ENCODE measurements around the gene PCNA.

The PCNA gene

GRCh38 chr20:5149892-5150225 lies 30.1 kb upstream of the PCNA start:
- H3K27ac ChIP-seq: no peak overlapping the region
- no peak for TF ChIP-seq ZFX (IDR thresholded peaks at IDR 0.05; ENCODE audit: borderline replicate concordance)
- no peak for TF ChIP-seq CTCF (IDR thresholded peaks at IDR 0.05)

GRCh38 chr20:5148581-5148980 lies 28.8 kb upstream of the PCNA start:
- no peak overlapping the region for H3K27ac ChIP-seq
- no peak for TF ChIP-seq CTCF (IDR thresholded peaks at IDR 0.05)
- no peak for TF ChIP-seq ZFX (IDR thresholded peaks at IDR 0.05; ENCODE audit: borderline replicate concordance)

- H3K27ac ChIP-seq: no peak overlapping the region
- TF ChIP-seq CTCF (IDR thresholded peaks at IDR 0.05) (no peak), ZFX (IDR thresholded peaks at IDR 0.05; ENCODE audit: borderline replicate concordance) (no peak)
Measured at GRCh38 chr20:5146871-5147592, 27.3 kb upstream of the PCNA start.

- no peak for TF ChIP-seq ZFX (IDR thresholded peaks at IDR 0.05; ENCODE audit: borderline replicate concordance)
- no peak for TF ChIP-seq CTCF (IDR thresholded peaks at IDR 0.05)
- no peak overlapping the region for H3K27ac ChIP-seq
Measured at GRCh38 chr20:5146099-5146668, 26.4 kb upstream of the PCNA start.

- no peak for TF ChIP-seq ZFX (IDR thresholded peaks at IDR 0.05; ENCODE audit: borderline replicate concordance)
- TF ChIP-seq CTCF (IDR thresholded peaks at IDR 0.05): no peak
- no peak overlapping the region for H3K27ac ChIP-seq
Measured at GRCh38 chr20:5145365-5146098, 25.8 kb upstream of the PCNA start.

- TF ChIP-seq ZFX (IDR thresholded peaks at IDR 0.05; ENCODE audit: borderline replicate concordance) (no peak), CTCF (IDR thresholded peaks at IDR 0.05) (no peak)
Measured at GRCh38 chr20:5143851-5144250, 24.1 kb upstream of the PCNA start.

GRCh38 chr20:5141615-5142014 lies 21.9 kb upstream of the PCNA start:
- TF ChIP-seq ZFX (IDR thresholded peaks at IDR 0.05; ENCODE audit: borderline replicate concordance): no peak
- TF ChIP-seq CTCF (IDR thresholded peaks at IDR 0.05): no peak
- H3K27ac ChIP-seq: no peak overlapping the region

More at GRCh38 chr20:5143851-5144250, 24.1 kb upstream of the PCNA start:
- H3K27ac ChIP-seq: no peak overlapping the region

Data from 22Rv1 (cell line).